HG02973 (cell line): ENCODE results near the gene CTNND2.

ENCODE experiments used
- ATAC-seq: cut with Tn5 transposase; IDR thresholded peaks from one replicate; pipeline ENCODE4 v1.9.1; 2021; ENCODE audit warnings: moderate library complexity; ENCODE audit not compliant: unreplicated experiment

The CTNND2 gene

GRCh38 chr5:11904265-11904906, at the start of gene CTNND2:
Gene CTNND2 (minus strand): TSS chr5:11904446. CDS start chr5:11903853, 593 bp downstream.
- ATAC-seq = no peak

GRCh38 chr5:11946317-11946716, 42.1 kb upstream of the CTNND2 start:
- ATAC-seq = no peak

GRCh38 chr5:11941566-11941965, 37.3 kb upstream of the CTNND2 start:
- no peak for ATAC-seq

- ATAC-seq = no peak
Observed at GRCh38 chr5:11931638-11932037, 27.4 kb upstream of the CTNND2 start.

- no peak for ATAC-seq
Observed at GRCh38 chr5:11928909-11929308, 24.7 kb upstream of the CTNND2 start.

- no peak for ATAC-seq
Observed at GRCh38 chr5:11925701-11926100, 21.5 kb upstream of the CTNND2 start.

- no peak for ATAC-seq
Observed at GRCh38 chr5:11922394-11922793, 18.1 kb upstream of the CTNND2 start.

- no peak for ATAC-seq
Observed at GRCh38 chr5:11918463-11919045, 14.3 kb upstream of the CTNND2 start.

GRCh38 chr5:11909471-11909870, 5.2 kb upstream of the CTNND2 start:
- ATAC-seq = no peak

GRCh38 chr5:11906497-11906896, 2.3 kb upstream of the CTNND2 start:
- ATAC-seq = no peak

GRCh38 chr5:11905206-11905605, 960 bp upstream of the CTNND2 start:
- ATAC-seq = no peak

- ATAC-seq = no peak
Observed at GRCh38 chr5:11903614-11904264, 507 bp downstream of the CTNND2 start.

GRCh38 chr5:11903121-11903613, 1.1 kb downstream of the CTNND2 start:
- no peak for ATAC-seq

- no peak for ATAC-seq
Observed at GRCh38 chr5:11902201-11902619, 2.0 kb downstream of the CTNND2 start.

- no peak for ATAC-seq
Observed at GRCh38 chr5:11898787-11899186, 5.5 kb downstream of the CTNND2 start.

- no peak for ATAC-seq
Observed at GRCh38 chr5:11897781-11898180, 6.5 kb downstream of the CTNND2 start.

- no peak for ATAC-seq
Observed at GRCh38 chr5:11894992-11895391, 9.3 kb downstream of the CTNND2 start.

GRCh38 chr5:11892832-11893231, 11.4 kb downstream of the CTNND2 start:
- no peak for ATAC-seq

GRCh38 chr5:11890777-11891176, 13.5 kb downstream of the CTNND2 start:
- no peak for ATAC-seq

GRCh38 chr5:11888221-11888620, 16.0 kb downstream of the CTNND2 start:
- ATAC-seq = no peak

GRCh38 chr5:11878814-11879213, 25.4 kb downstream of the CTNND2 start:
- ATAC-seq = no peak

- ATAC-seq = no peak
Observed at GRCh38 chr5:11873587-11873986, 30.7 kb downstream of the CTNND2 start.
